SHP77 treated with DMSO at 0.1 percent for 48 hours (cell line): ENCODE results near the gene FER.
"Not testable (repeated sequence)": the region's sequence is repeated elsewhere in the genome, so short reads cannot be mapped to it uniquely, and the experiment has no call there.

ENCODE experiments used
- DNase-seq: peaks from one replicate; lab custom pipeline; 2025; lab: John Stamatoyannopoulos, UW

Gene FER

GRCh38 chr5:108747774-108748400 is at the start of gene FER:
Gene FER, plus strand, starts transcription at chr5:108747897. Its CDS starts 50,286 bp downstream, at chr5:108798183.
- peak; percentile 57 for DNase-seq

- DNase-seq, result not testable (repeated sequence)
These were observed 47.3 kb upstream of the FER start for GRCh38 chr5:108700388-108700787.

GRCh38 chr5:108700930-108701329 is 46.8 kb upstream of the FER start:
- DNase-seq, result no peak

- no peak for DNase-seq
These were observed 45.2 kb upstream of the FER start for GRCh38 chr5:108702546-108702945.

GRCh38 chr5:108703313-108703712 is 44.4 kb upstream of the FER start:
- DNase-seq, result no peak

- no peak for DNase-seq
These were observed 40.6 kb upstream of the FER start for GRCh38 chr5:108707141-108707540.

- DNase-seq, result no peak
These were observed 35.8 kb upstream of the FER start for GRCh38 chr5:108711898-108712297.

GRCh38 chr5:108715408-108715807 is 32.3 kb upstream of the FER start:
- DNase-seq, result no peak

- DNase-seq, result no peak
These were observed 27.3 kb upstream of the FER start for GRCh38 chr5:108720391-108720790.

- DNase-seq, result peak; percentile 5
These were observed 21.1 kb upstream of the FER start for GRCh38 chr5:108726446-108727235.

- DNase-seq, result peak; percentile 55
These were observed 20.5 kb upstream of the FER start for GRCh38 chr5:108727236-108727650.

GRCh38 chr5:108727651-108728565 is 19.8 kb upstream of the FER start:
- DNase-seq, result peak; percentile 78

- peak; percentile 14 for DNase-seq
These were observed 19.0 kb upstream of the FER start for GRCh38 chr5:108728566-108729241.

GRCh38 chr5:108729242-108729615 is 18.5 kb upstream of the FER start:
- no peak for DNase-seq

GRCh38 chr5:108730617-108731340 is 16.9 kb upstream of the FER start:
- DNase-seq, result no peak

GRCh38 chr5:108735790-108736189 is 11.9 kb upstream of the FER start:
- no peak for DNase-seq

- DNase-seq, result no peak
These were observed 10.8 kb upstream of the FER start for GRCh38 chr5:108736855-108737254.

GRCh38 chr5:108739376-108739775 is 8.3 kb upstream of the FER start:
- no peak for DNase-seq

GRCh38 chr5:108739906-108740305 is 7.8 kb upstream of the FER start:
- no peak for DNase-seq

GRCh38 chr5:108743319-108743718 is 4.4 kb upstream of the FER start:
- DNase-seq, result no peak

GRCh38 chr5:108743846-108744245 is 3.9 kb upstream of the FER start:
- DNase-seq, result no peak
